ENCODE measurements around the gene UBN2.
A peak's percentile ranks its signal among the peaks of the same experiment; 100 is the strongest.
"Not testable (repeated sequence)": the region's sequence is repeated elsewhere in the genome, so short reads cannot be mapped to it uniquely, and the experiment has no call there.

UBN2 gene

GRCh38 chr7:139230774-139231512, at the start of gene UBN2:
Gene UBN2, plus strand, starts transcription at chr7:139231237. Its CDS starts 248 bp downstream, at chr7:139231485.
- DNase-seq = peak; percentile 94

GRCh38 chr7:139181404-139181803, 49.6 kb upstream of the UBN2 start:
- no peak for DNase-seq

- no peak for DNase-seq
Measured at GRCh38 chr7:139182363-139182762, 48.7 kb upstream of the UBN2 start.

- no peak for DNase-seq
Measured at GRCh38 chr7:139183251-139183650, 47.8 kb upstream of the UBN2 start.

GRCh38 chr7:139183878-139184338, 47.1 kb upstream of the UBN2 start:
- DNase-seq = no peak

GRCh38 chr7:139186146-139186545, 44.9 kb upstream of the UBN2 start:
- DNase-seq = no peak

- no peak for DNase-seq
Measured at GRCh38 chr7:139189357-139189756, 41.7 kb upstream of the UBN2 start.

- no peak for DNase-seq
Measured at GRCh38 chr7:139192014-139192706, 38.9 kb upstream of the UBN2 start.

GRCh38 chr7:139200382-139200781, 30.7 kb upstream of the UBN2 start:
- DNase-seq = no peak

GRCh38 chr7:139203992-139204391, 27.0 kb upstream of the UBN2 start:
- no peak for DNase-seq

- DNase-seq = no peak
Measured at GRCh38 chr7:139205843-139206242, 25.2 kb upstream of the UBN2 start.

GRCh38 chr7:139212133-139212532, 18.9 kb upstream of the UBN2 start:
- DNase-seq = no peak

GRCh38 chr7:139213489-139213888, 17.5 kb upstream of the UBN2 start:
- not testable (repeated sequence) for DNase-seq

- no peak for DNase-seq
Measured at GRCh38 chr7:139218173-139218572, 12.9 kb upstream of the UBN2 start.

GRCh38 chr7:139224219-139224618, 6.8 kb upstream of the UBN2 start:
- DNase-seq = no peak

GRCh38 chr7:139224836-139225235, 6.2 kb upstream of the UBN2 start:
- not testable (repeated sequence) for DNase-seq

GRCh38 chr7:139225286-139226157, 5.5 kb upstream of the UBN2 start:
- DNase-seq = not testable (repeated sequence)

- not testable (repeated sequence) for DNase-seq
Measured at GRCh38 chr7:139226158-139226515, 4.9 kb upstream of the UBN2 start.

GRCh38 chr7:139226988-139227488, 4.0 kb upstream of the UBN2 start:
- DNase-seq = not testable (repeated sequence)

GRCh38 chr7:139230023-139230422, 1.0 kb upstream of the UBN2 start:
- no peak for DNase-seq

- peak; percentile 61 for DNase-seq
Measured at GRCh38 chr7:139230484-139230773, 608 bp upstream of the UBN2 start.

GRCh38 chr7:139231513-139232376, 708 bp downstream of the UBN2 start:
- DNase-seq = no peak

- DNase-seq = no peak
Measured at GRCh38 chr7:139232377-139232717, 1.3 kb downstream of the UBN2 start.
